GM19240 (cell line): ENCODE measurements around the gene DNAH12.

Source experiments
- DNase-seq: peaks from one replicate; pipeline ENCODE4 v3.0.0; 2011; ENCODE audit warnings: low spot score; ENCODE audit not compliant: insufficient read length

Gene DNAH12

GRCh38 chr3:57544181-57545125 lies at the start of gene DNAH12:
DNAH12 (minus strand) TSS chr3:57544344; CDS start chr3:57542870, 1,474 bp downstream.
- peak; percentile 7 for DNase-seq

- DNase-seq: no peak
These were observed 48.2 kb upstream of the DNAH12 start for GRCh38 chr3:57592306-57592705.

- DNase-seq: no peak
These were observed 43.8 kb upstream of the DNAH12 start for GRCh38 chr3:57587905-57588304.

- DNase-seq: no peak
These were observed 42.6 kb upstream of the DNAH12 start for GRCh38 chr3:57586778-57587177.

- DNase-seq: no peak
These were observed 39.4 kb upstream of the DNAH12 start for GRCh38 chr3:57583544-57583943.

GRCh38 chr3:57582474-57583168 lies 38.5 kb upstream of the DNAH12 start:
- no peak for DNase-seq

- no peak for DNase-seq
These were observed 33.7 kb upstream of the DNAH12 start for GRCh38 chr3:57577801-57578200.

GRCh38 chr3:57575966-57576626 lies 32.0 kb upstream of the DNAH12 start:
- DNase-seq: no peak

- DNase-seq: no peak
These were observed 28.0 kb upstream of the DNAH12 start for GRCh38 chr3:57572096-57572495.

GRCh38 chr3:57570878-57571277 lies 26.7 kb upstream of the DNAH12 start:
- DNase-seq: no peak

GRCh38 chr3:57569859-57570450 lies 25.8 kb upstream of the DNAH12 start:
- no peak for DNase-seq

- DNase-seq: no peak
These were observed 15.4 kb upstream of the DNAH12 start for GRCh38 chr3:57559526-57559925.

GRCh38 chr3:57557085-57557537 lies 13.0 kb upstream of the DNAH12 start:
- no peak for DNase-seq

GRCh38 chr3:57556459-57557084 lies 12.4 kb upstream of the DNAH12 start:
- no peak for DNase-seq

- DNase-seq: peak; percentile 54
These were observed 11.8 kb upstream of the DNAH12 start, which contains the start of gene PDE12 for GRCh38 chr3:57555738-57556458. PDE12 (plus strand) TSS chr3:57556274; CDS start chr3:57556380, 106 bp downstream.

- DNase-seq: no peak
These were observed 11.2 kb upstream of the DNAH12 start for GRCh38 chr3:57555306-57555705.

- no peak for DNase-seq
These were observed 2.5 kb upstream of the DNAH12 start for GRCh38 chr3:57546616-57547015.

- no peak for DNase-seq
These were observed 1.6 kb upstream of the DNAH12 start for GRCh38 chr3:57545636-57546268.

- no peak for DNase-seq
These were observed 5.7 kb downstream of the DNAH12 start for GRCh38 chr3:57538465-57538864.
